Activated T-helper 2 cell treated with anti-CD3 and anti-CD28 coated beads, Interferon-gamma antibody, Interleukin-2, Interleukin-4, amounts not matched to agents 10 μg/mL and 5 μg/mL and 100 μg/mL, durations not matched to agents 14 hours and 24 hours and 36 hours (primary cell): ENCODE data around the gene RNU1-4. TPM values are rescaled to one million over a fixed set of nuclear protein-coding genes. Genes with fewer than 3 reads are reported as not detected.
"Not testable (repeated sequence)": the region's sequence is repeated elsewhere in the genome, so short reads cannot be mapped to it uniquely, and the experiment has no call there.

Source experiments
- DNase-seq: peaks from one replicate; pipeline ENCODE4 v3.0.0; 2021; ENCODE audit warnings: low spot score
- H3K27ac Mint-ChIP-seq: one replicate; pipeline ENCODE4 v1.8.0; 2021; ENCODE audit warnings: mixed read lengths
- H3K27me3 Mint-ChIP-seq: one replicate; pipeline ENCODE4 v1.8.0; 2021; ENCODE audit warnings: low read depth, mixed read lengths
- H3K36me3 Mint-ChIP-seq: one replicate; pipeline ENCODE4 v1.8.0; 2021; ENCODE audit warnings: low read depth, mixed read lengths
- H3K4me1 Mint-ChIP-seq: one replicate; pipeline ENCODE4 v1.8.0; 2021; ENCODE audit warnings: low read depth, mixed read lengths
- H3K4me3 Mint-ChIP-seq: one replicate; pipeline ENCODE4 v1.8.0; 2021; ENCODE audit warnings: low read depth, mild to moderate bottlenecking, moderate library complexity, mixed read lengths
- H3K9me3 Mint-ChIP-seq: one replicate; pipeline ENCODE4 v1.8.0; 2021; ENCODE audit warnings: mixed read lengths
- intact Hi-C: fragments of 100-400 bp; cut with micrococcal nuclease; formaldehyde crosslinking; loops from one replicate; pipeline ENCODE4 v1.15.1; 2023
- total RNA-seq: library from RNA; stranded (reverse); gene quantifications from 2 replicates; pipeline ENCODE4 v1.2.3, GENCODE V29; 2022

The RNU1-4 gene
- total RNA-seq, 1 donor from 2014 or later: 2,369 TPM

- H3K36me3 Mint-ChIP-seq: not testable (repeated sequence)
Measured at GRCh38 chr1:16713480-16713879, 26.8 kb upstream of the RNU1-4 start.

GRCh38 chr1:16716691-16717335 is 23.5 kb upstream of the RNU1-4 start:
- Mint-ChIP-seq H3K4me3 (no peak overlapping the region), H3K36me3 (no peaks in the 10 kb centered on the region), H3K9me3 (no peaks in the 10 kb centered on the region), H3K27ac (no peak overlapping the region), H3K4me1 (no peaks in the 10 kb centered on the region), H3K27me3 (peaks cover 26% of the 10 kb centered on the region)
- intact Hi-C loops: no loop called here
- DNase-seq: no peak

More at GRCh38 chr1:16713480-16713879, 26.8 kb upstream of the RNU1-4 start:
- DNase-seq, H3K9me3 Mint-ChIP-seq, H3K27ac Mint-ChIP-seq, H3K4me3 Mint-ChIP-seq, intact Hi-C loops, H3K4me1 Mint-ChIP-seq: not testable (repeated sequence)
- peaks cover 14% of the 10 kb centered on the region for H3K27me3 Mint-ChIP-seq

GRCh38 chr1:16717336-16718098 is 22.8 kb upstream of the RNU1-4 start:
- H3K4me1 Mint-ChIP-seq: no peaks in the 10 kb centered on the region
- no peak overlapping the region for H3K27ac Mint-ChIP-seq
- H3K36me3 Mint-ChIP-seq: no peaks in the 10 kb centered on the region
- intact Hi-C loops: no loop called here
- no peak overlapping the region for H3K4me3 Mint-ChIP-seq
- H3K27me3 Mint-ChIP-seq: peaks cover 31% of the 10 kb centered on the region
- H3K9me3 Mint-ChIP-seq: no peaks in the 10 kb centered on the region
- DNase-seq: no peak

- H3K27me3 Mint-ChIP-seq: peaks cover 35% of the 10 kb centered on the region
- H3K36me3 Mint-ChIP-seq, H3K4me1 Mint-ChIP-seq, DNase-seq, intact Hi-C loops, H3K4me3 Mint-ChIP-seq, H3K9me3 Mint-ChIP-seq, H3K27ac Mint-ChIP-seq: not testable (repeated sequence)
Measured at GRCh38 chr1:16718099-16718907, 22.0 kb upstream of the RNU1-4 start.

DNA sequence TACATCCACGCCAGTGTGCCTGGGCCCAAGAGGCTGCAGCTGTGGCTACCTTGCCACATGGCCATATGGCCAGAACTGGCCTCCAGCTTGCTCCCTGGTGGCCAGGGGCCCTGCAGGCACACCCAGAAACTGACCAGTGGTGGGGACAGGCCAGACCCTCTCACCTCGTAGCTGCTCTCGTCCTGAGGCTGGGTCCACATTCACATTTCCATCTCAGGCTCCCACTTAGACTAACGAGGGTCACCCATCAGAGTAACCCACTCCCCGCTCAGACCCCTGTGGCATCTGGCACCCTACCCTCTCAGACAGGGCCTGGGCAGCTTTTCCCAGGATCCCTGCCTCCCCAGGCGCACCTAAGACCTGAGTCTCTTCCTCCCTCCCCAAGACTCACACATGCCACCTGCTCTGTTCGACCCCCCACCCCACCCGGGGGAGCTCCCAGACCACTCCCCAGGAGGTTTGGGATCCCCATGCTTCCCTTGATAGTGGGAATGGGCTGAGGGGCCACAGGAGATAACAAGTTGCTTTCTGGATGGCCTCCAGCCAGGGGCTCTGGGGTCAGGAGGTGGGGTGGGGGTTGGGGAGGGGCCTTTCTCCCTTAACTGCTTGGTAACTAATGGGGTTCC is 21.3 kb upstream of the RNU1-4 start:
- no peak overlapping the region for H3K4me3 Mint-ChIP-seq
- H3K9me3 Mint-ChIP-seq: no peaks in the 10 kb centered on the region
- H3K4me1 Mint-ChIP-seq: no peaks in the 10 kb centered on the region
- intact Hi-C loops: no loop called here
- peaks cover 42% of the 10 kb centered on the region for H3K27me3 Mint-ChIP-seq
- no peak for DNase-seq
- no peak overlapping the region for H3K27ac Mint-ChIP-seq
- no peaks in the 10 kb centered on the region for H3K36me3 Mint-ChIP-seq

GRCh38 chr1:16719571-16720350 is 20.6 kb upstream of the RNU1-4 start:
- intact Hi-C loops: loop anchor here (10.0 kb wide), 1 partner anchor 175 kb away; no protein-coding TSS in a partner anchor
- DNase-seq: no peak
- Mint-ChIP-seq H3K36me3 (no peaks in the 10 kb centered on the region), H3K27ac (no peak overlapping the region), H3K4me3 (no peak overlapping the region), H3K9me3 (no peaks in the 10 kb centered on the region), H3K27me3 (peaks cover 42% of the 10 kb centered on the region), H3K4me1 (no peaks in the 10 kb centered on the region)

DNA sequence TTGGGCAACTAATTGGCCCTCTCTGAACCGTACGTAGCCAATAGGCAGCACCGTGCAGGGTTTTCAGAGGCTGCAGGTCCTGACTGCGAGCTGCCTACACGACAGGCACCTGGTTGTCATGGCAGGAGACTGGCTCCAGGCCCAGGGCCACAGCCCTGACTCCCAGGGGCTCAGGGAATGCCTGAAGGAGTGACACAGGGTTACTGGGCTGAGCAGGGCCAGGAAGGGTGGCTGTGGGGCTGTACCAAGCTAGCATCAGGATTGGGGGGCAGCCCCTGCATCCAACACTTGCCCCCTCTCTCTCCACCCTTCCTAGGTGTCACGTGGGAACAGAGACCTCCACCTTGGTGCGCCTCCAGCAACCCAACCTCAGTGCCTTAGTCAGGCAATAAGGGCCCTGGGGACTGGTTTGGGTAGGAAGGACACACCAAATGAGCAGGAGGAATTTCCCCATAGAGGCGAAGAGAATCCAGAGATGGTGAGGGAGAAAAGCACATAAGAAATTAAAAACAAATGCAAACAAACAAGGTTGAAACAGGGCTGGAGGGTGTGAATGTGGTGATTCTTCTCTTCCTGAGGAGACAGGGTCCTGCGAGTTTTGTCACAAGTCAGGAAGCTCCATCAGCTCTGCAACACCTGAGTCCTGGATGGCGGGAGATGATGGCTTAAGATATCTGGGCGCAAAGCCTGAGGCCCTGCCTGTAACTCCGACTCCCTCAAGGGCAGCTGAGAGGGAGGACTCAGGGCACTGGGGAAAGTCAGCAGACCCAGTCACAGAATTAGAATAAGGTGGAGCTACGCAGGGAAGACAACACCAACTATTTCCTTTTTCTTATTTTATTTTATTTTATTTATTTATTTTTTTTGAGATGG is 19.7 kb upstream of the RNU1-4 start:
- no peak for DNase-seq
- Mint-ChIP-seq H3K27me3 (peaks cover 42% of the 10 kb centered on the region), H3K4me3 (no peak overlapping the region), H3K4me1 (no peaks in the 10 kb centered on the region), H3K36me3 (no peaks in the 10 kb centered on the region), H3K27ac (no peak overlapping the region), H3K9me3 (no peaks in the 10 kb centered on the region)
- intact Hi-C loops: loop anchor here (10.0 kb wide), 1 partner anchor 176 kb away; no protein-coding TSS in a partner anchor

DNA sequence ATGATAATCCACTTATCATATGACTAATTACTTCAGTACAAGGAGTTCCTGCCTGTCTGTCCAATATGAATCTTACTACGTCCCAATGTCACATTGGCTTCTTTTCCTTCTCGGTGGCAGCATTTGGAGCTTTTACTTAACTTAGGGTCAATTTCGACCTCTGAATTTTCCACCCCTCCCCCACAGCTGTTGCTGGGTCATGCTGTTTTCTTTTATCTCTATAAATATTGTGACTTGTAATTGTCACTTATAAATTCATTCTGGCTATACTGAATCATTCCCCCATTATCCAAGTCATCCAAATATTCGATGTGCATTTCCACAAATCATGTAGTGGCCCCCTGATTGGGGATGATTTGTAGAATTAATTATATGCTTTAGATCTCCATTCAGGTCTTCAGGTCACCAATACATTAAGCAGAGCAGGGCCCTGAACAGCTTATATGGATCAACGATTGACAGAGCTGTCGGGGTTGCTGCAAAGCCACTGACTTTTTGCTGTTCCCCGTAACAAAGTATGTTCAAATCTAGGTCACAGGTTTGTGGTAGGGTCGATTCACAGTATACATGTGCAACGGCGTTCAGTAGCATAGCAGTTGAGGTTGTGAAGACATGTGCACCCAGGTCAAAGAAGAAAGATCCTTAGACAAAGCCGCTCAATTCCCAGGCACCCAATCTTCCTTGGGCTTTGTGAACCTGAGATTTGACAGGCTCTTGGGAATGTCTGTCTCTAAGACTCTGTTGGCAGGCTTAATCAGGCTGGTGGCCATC is 18.3 kb upstream of the RNU1-4 start:
- Mint-ChIP-seq H3K4me3 (no peak overlapping the region), H3K27me3 (peaks cover 33% of the 10 kb centered on the region), H3K27ac (no peak overlapping the region), H3K4me1 (no peaks in the 10 kb centered on the region), H3K9me3 (no peaks in the 10 kb centered on the region), H3K36me3 (no peaks in the 10 kb centered on the region)
- intact Hi-C loops: loop anchor here (10.0 kb wide), 1 partner anchor 177 kb away; no protein-coding TSS in a partner anchor
- DNase-seq: no peak

DNA sequence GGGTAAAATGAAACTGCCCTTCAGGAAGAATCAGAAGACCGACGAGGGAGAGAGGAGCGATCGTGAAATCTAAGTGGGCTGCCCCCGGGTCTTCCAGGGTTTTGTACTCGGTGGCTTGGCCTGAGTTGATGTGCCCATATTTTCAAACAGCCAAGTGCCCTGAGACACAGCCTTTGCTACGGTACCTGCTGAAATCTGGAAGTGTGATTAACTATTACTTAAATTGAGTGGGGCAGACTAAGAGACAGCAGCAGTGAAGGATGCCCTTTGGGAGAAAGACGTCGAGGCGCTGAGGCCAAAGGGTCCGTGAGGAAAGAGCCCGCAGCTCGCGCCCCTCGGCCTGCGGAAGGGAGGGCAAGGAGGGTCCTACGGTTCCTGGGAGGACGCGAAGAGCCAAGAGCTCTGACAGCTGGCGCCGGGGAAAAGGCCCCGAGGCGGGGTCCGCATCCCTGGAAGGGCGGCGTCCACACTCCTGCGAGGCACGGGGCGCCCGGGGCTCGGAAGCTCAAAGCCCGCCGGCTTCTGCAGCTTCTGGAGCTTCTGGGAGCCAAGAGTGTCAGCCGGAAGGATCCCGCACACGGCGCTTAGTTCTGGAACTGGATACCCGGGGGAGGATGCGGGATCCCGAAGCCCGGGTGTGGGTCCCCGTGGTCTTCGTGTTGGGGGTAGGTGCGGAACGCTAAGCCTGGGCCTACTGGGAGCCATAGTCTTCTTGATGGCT is 15.4 kb upstream of the RNU1-4 start:
- Mint-ChIP-seq H3K27me3 (peaks cover 26% of the 10 kb centered on the region), H3K36me3 (no peaks in the 10 kb centered on the region), H3K27ac (no peak overlapping the region), H3K4me1 (peaks cover 2% of the 10 kb centered on the region), H3K4me3 (no peak overlapping the region), H3K9me3 (no peaks in the 10 kb centered on the region)
- peak; percentile 11 for DNase-seq
- intact Hi-C loops: loop anchor here (10.0 kb wide), 1 partner anchor 180 kb away; no protein-coding TSS in a partner anchor

DNA sequence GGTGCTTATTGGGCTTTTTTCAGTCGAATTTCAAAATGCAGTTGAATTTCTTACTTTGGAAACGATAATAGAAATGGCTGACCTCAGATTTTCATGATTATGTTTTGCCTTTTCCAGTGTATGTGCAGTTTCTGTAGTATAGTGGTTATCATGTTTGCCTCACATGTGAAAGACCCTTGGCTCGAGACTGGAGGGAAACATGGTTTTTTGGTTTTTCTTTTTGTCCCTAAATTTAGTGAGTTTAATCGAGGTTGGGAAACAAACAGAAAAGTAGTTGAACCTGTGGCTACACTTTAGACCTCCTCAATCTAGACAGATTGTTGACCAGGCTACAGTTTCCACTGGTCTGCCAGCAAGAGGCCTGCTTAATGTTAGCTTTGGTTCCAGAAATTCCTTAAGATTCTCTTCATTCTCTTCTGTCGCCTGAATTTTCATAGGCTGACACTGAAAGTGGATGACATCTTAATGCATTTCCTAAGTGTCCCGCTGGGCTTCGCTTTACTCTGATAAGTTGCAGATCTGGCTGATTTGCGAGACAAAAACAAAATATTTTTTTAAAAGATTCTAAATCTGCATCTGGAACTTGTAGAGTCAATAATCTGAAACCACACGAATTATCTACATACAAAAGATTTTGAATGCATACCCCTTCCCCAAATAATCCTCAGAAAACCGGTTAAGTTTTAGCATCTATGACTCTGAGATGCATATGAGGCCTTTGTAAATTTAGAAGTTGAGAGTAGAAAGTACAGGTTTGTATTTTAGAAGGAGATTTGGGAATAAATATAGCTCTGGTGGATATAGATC is 14.7 kb upstream of the RNU1-4 start:
- not testable (repeated sequence) for H3K36me3 Mint-ChIP-seq, H3K9me3 Mint-ChIP-seq, H3K27ac Mint-ChIP-seq, H3K4me3 Mint-ChIP-seq, DNase-seq, H3K4me1 Mint-ChIP-seq
- peaks cover 24% of the 10 kb centered on the region for H3K27me3 Mint-ChIP-seq
- intact Hi-C loops: loop anchor here (10.0 kb wide), 1 partner anchor 181 kb away; no protein-coding TSS in a partner anchor
